Left renal cortex interstitium (tissue), 4 donors: ENCODE measurements around the gene CAPN15. TPM values are rescaled to one million over a fixed set of nuclear protein-coding genes. Genes with fewer than 3 reads are reported as not detected.
A peak's percentile ranks its signal among the peaks of the same experiment; 100 is the strongest.

Experiments used
- DNase-seq, 4 donors: peaks; one replicate each; pipeline ENCODE4 v3.0.0-alpha.2; 2013; ENCODE audit warnings: low read depth in 4 of 4, low spot score in 2 of 4, missing footprints in 1 of 4
- polyA plus RNA-seq, 4 donors: library from polyadenylated mRNA; unstranded; fragments of 120-200 nt; gene quantifications; one replicate each; pipeline ENCODE4 v1.2.1, GENCODE V29; 2013; ENCODE audit not compliant: insufficient read length in 4 of 4

The CAPN15 gene
- polyA plus RNA-seq, 4 donors = 20.0 to 40.2 (median 32.6) TPM

- DNase-seq = no peak
These were observed 32.1 kb downstream of the CAPN15 start for GRCh38 chr16:559411-560203.

- DNase-seq = no peak
These were observed 32.7 kb downstream of the CAPN15 start, which contains the start of gene PRR35 for GRCh38 chr16:560204-560700. TSS of gene PRR35 (plus strand) at chr16:560394. CDS start at chr16:563295, 2,901 bp downstream.

GRCh38 chr16:560701-561412, 33.3 kb downstream of the CAPN15 start:
- DNase-seq = no peak

- DNase-seq = no peak
These were observed 33.9 kb downstream of the CAPN15 start for GRCh38 chr16:561413-561794.

GRCh38 chr16:561957-562938, 34.7 kb downstream of the CAPN15 start:
- no peak for DNase-seq

- DNase-seq = no peak
These were observed 35.6 kb downstream of the CAPN15 start for GRCh38 chr16:563072-563644.

GRCh38 chr16:564690-565418, 37.3 kb downstream of the CAPN15 start:
- DNase-seq = no peak

GRCh38 chr16:565419-566330, 38.2 kb downstream of the CAPN15 start:
- peak in 2 of 4 donors; percentile 66 to 76 for DNase-seq

GRCh38 chr16:566475-567372, 39.2 kb downstream of the CAPN15 start, which contains the start of gene NHLRC4:
TSS of gene NHLRC4 (plus strand) at chr16:567005. CDS start at chr16:568048, 1,043 bp downstream.
- peak in 2 of 4 donors; percentile 65 to 70 for DNase-seq

- DNase-seq = no peak
These were observed 40.1 kb downstream of the CAPN15 start for GRCh38 chr16:567373-568256.

- no peak for DNase-seq
These were observed 41.1 kb downstream of the CAPN15 start for GRCh38 chr16:568401-569258.

GRCh38 chr16:569445-570254, 42.1 kb downstream of the CAPN15 start, which contains the start of gene PIGQ:
TSS of gene PIGQ (plus strand) at chr16:569968. CDS start at chr16:574075, 4,107 bp downstream.
- DNase-seq = no peak

GRCh38 chr16:572865-573650, 45.5 kb downstream of the CAPN15 start:
- no peak for DNase-seq
